Measurements from ENCODE around the gene LASP1.

The LASP1 gene

GRCh38 chr17:38889745-38890409, 20.0 kb downstream of the LASP1 start:
- DNase-seq = no peak

- peak; percentile 45 for DNase-seq
These were observed 20.5 kb downstream of the LASP1 start for GRCh38 chr17:38890410-38890746.

GRCh38 chr17:38891441-38891840, 21.6 kb downstream of the LASP1 start:
- no peak for DNase-seq

GRCh38 chr17:38892083-38892482, 22.2 kb downstream of the LASP1 start:
- DNase-seq = no peak

GRCh38 chr17:38892620-38893019, 22.8 kb downstream of the LASP1 start:
- no peak for DNase-seq

- DNase-seq = no peak
These were observed 23.3 kb downstream of the LASP1 start for GRCh38 chr17:38893113-38893512.

- peak; percentile 47 for DNase-seq
These were observed 23.7 kb downstream of the LASP1 start for GRCh38 chr17:38893607-38894006.

- DNase-seq = no peak
These were observed 24.4 kb downstream of the LASP1 start for GRCh38 chr17:38894276-38894675.

GRCh38 chr17:38896346-38896954, 26.6 kb downstream of the LASP1 start:
- DNase-seq = no peak

GRCh38 chr17:38897176-38897575, 27.3 kb downstream of the LASP1 start:
- DNase-seq = no peak

- DNase-seq = no peak
These were observed 27.9 kb downstream of the LASP1 start for GRCh38 chr17:38897671-38898290.

- peak; percentile 38 for DNase-seq
These were observed 28.4 kb downstream of the LASP1 start for GRCh38 chr17:38898291-38898679.

- DNase-seq = peak; percentile 86
These were observed 29.0 kb downstream of the LASP1 start for GRCh38 chr17:38898812-38899348.

- DNase-seq = no peak
These were observed 29.6 kb downstream of the LASP1 start for GRCh38 chr17:38899421-38899820.

- DNase-seq = peak; percentile 63
These were observed 31.3 kb downstream of the LASP1 start for GRCh38 chr17:38900978-38901656.

- DNase-seq = no peak
These were observed 33.5 kb downstream of the LASP1 start for GRCh38 chr17:38903404-38903803.

GRCh38 chr17:38904892-38905291, 35.0 kb downstream of the LASP1 start:
- DNase-seq = no peak

- DNase-seq = no peak
These were observed 35.5 kb downstream of the LASP1 start for GRCh38 chr17:38905375-38905774.

GRCh38 chr17:38906460-38907228, 36.8 kb downstream of the LASP1 start:
- no peak for DNase-seq

GRCh38 chr17:38907930-38908675, 38.2 kb downstream of the LASP1 start:
- DNase-seq = no peak

- DNase-seq = no peak
These were observed 38.9 kb downstream of the LASP1 start for GRCh38 chr17:38908676-38909181.

- no peak for DNase-seq
These were observed 40.5 kb downstream of the LASP1 start for GRCh38 chr17:38910325-38910724.

All from CD4-positive, alpha-beta T cell treated with Interleukin-10 for 1 hour (primary cell).